Measurements from ENCODE around the gene NEIL1.

The NEIL1 gene

GRCh38 chr15:75389791-75390382, 43.0 kb downstream of the NEIL1 start:
- no peak for DNase-seq

- no peak for DNase-seq
Measured at GRCh38 chr15:75397494-75397893, 50.7 kb downstream of the NEIL1 start.

- DNase-seq, result no peak
Measured at GRCh38 chr15:75403892-75404291, 57.1 kb downstream of the NEIL1 start.
